Esophagus squamous epithelium (tissue), 4 donors: ENCODE measurements around the gene SEMA6A.

Source experiments
- CTCF ChIP-seq, 6 experiments: fragments of 450-650 bp in 4 of 6; fragments of 200-600 bp in 2 of 6; sonication (generic) in 2 of 6; IDR thresholded peaks; one replicate each; pipeline ENCODE4 v1.5.1; 2016 to 2019; ENCODE audit warnings: antibody characterized with exemption in 6 of 6, mild to moderate bottlenecking in 4 of 6, moderate library complexity in 4 of 6
- POLR2A ChIP-seq, 4 donors: fragments of 450-650 bp; IDR thresholded peaks; one replicate each; pipeline ENCODE4 v1.6.1; 2017; ENCODE audit warnings: antibody characterized with exemption in 4 of 4, mild to moderate bottlenecking in 4 of 4, moderate library complexity in 3 of 4

- no peak for TF ChIP-seq CTCF (IDR thresholded peaks at IDR 0.05)
- no peak for TF ChIP-seq POLR2A (IDR thresholded peaks at IDR 0.05)
These were observed 102.3 kb downstream of the SEMA6A start for GRCh38 chr5:116472274-116472673.
